ENCODE results near the gene SLC25A42. TPM values are rescaled to one million over a fixed set of nuclear protein-coding genes. Genes with fewer than 3 reads are reported as not detected.

Gene SLC25A42, protein sequence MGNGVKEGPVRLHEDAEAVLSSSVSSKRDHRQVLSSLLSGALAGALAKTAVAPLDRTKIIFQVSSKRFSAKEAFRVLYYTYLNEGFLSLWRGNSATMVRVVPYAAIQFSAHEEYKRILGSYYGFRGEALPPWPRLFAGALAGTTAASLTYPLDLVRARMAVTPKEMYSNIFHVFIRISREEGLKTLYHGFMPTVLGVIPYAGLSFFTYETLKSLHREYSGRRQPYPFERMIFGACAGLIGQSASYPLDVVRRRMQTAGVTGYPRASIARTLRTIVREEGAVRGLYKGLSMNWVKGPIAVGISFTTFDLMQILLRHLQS
- total RNA-seq: 3.5 and 4.0 TPM in 2 replicates

GRCh38 chr19:19063183-19064097 is at the start of gene SLC25A42:
SLC25A42 (plus strand) TSS chr19:19063994; CDS start chr19:19096125, 32,131 bp downstream.

DNA sequence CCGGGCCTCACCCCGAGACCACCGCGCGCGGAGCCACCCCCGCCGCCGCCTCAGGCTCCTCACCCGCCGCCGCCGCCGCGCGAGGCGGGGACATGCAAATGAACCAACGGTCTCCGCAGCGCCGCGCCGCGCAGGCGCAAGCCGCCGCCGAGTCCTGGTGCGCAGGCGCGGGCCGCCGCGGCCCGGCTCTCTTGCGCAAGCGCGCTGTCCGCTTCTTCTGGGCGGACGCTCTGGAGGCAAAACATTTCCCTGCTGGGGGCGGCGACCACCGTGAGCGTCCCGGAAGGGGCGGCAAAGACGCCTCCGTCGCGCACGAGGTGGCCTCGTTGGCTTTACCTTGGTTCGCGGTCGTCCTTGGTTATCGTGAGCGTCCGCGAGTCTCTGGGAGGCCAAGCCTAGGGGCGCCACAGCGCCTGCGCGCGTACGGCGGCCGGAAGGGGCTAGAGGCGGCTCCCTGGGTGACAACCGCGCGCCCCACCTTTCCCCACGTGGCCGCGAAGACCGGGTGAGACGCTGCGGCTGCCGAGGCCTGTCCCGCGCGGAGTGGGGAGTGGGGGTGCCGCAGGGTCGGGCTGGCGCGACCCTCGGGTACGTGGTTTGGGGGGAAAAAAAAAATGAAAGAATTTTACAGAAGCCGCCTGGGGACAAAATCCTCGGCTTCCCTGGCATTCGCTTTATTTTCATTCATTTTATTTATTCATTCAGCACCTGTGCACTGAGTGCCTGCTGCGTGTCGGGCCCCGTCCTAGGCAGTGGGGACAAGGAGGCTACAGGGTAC is 30.2 kb upstream of the SLC25A42 start, which contains the start of the genes ARMC6 and SUGP2:
Gene ARMC6, plus strand, starts transcription at position 178 of the 778 bp plus-strand sequence. CDS start 607 bp downstream, outside the sequence.
Gene SUGP2, minus strand, starts transcription at position 92 of the 778 bp plus-strand sequence. CDS start 2,446 bp downstream, outside the sequence.

GRCh38 chr19:19138109-19138981 is 74.6 kb downstream of the SLC25A42 start, which contains the start of gene TMEM161A:
TMEM161A (minus strand) TSS chr19:19138478; CDS start chr19:19138428, 50 bp downstream.

Other genes with a start within 250 kb of the SLC25A42 start
- gene UPF1, start 232.0 kb upstream of the SLC25A42 start, total RNA-seq: 59.8 and 78.9 TPM in 2 replicates
- 1.3 and 1.9 TPM in 2 replicates for gene CERS1, start 167.8 kb upstream of the SLC25A42 start, total RNA-seq
- gene COPE, start 144.6 kb upstream of the SLC25A42 start, total RNA-seq: 146 and 154 TPM in 2 replicates
- gene DDX49, start 144.3 kb upstream of the SLC25A42 start, total RNA-seq: 44.1 and 47.7 TPM in 2 replicates
- gene HOMER3, start 122.8 kb upstream of the SLC25A42 start, total RNA-seq: 61.0 and 93.2 TPM in 2 replicates
- gene SUGP2, start 30.5 kb upstream of the SLC25A42 start, total RNA-seq: 35.2 and 39.9 TPM in 2 replicates
- gene ARMC6, start 30.4 kb upstream of the SLC25A42 start, total RNA-seq: 36.4 and 39.9 TPM in 2 replicates
- 13.3 and 18.9 TPM in 2 replicates for gene TMEM161A, start 74.5 kb downstream of the SLC25A42 start, total RNA-seq
- 0.13 TPM in 1 of 2 replicates, not detected in the other for gene MEF2B, start 106.3 kb downstream of the SLC25A42 start, total RNA-seq
- 13.2 and 19.9 TPM in 2 replicates for gene BORCS8, start 128.2 kb downstream of the SLC25A42 start, total RNA-seq
- 51.3 and 57.7 TPM in 2 replicates for gene RFXANK, start 128.3 kb downstream of the SLC25A42 start, total RNA-seq
- 8.2 and 11.5 TPM in 2 replicates for gene NR2C2AP, start 139.4 kb downstream of the SLC25A42 start, total RNA-seq
- gene NCAN, start 148.0 kb downstream of the SLC25A42 start, total RNA-seq: not detected in 2 replicates
- not detected in 2 replicates for gene TM6SF2, start 209.3 kb downstream of the SLC25A42 start, total RNA-seq